T-helper 1 cell treated with Interleukin-12 subunit alpha and Interleukin-12 subunit beta and Interleukin-4 antibody, amounts not matched to agents 30 ng/mL and 1 ng/mL, for 36 hours (primary cell): ENCODE measurements around the gene ACSL3. TPM values are rescaled to one million over a fixed set of nuclear protein-coding genes. Genes with fewer than 3 reads are reported as not detected.
"Not testable (repeated sequence)": the region's sequence is repeated elsewhere in the genome, so short reads cannot be mapped to it uniquely, and the experiment has no call there.

Experiments used
- intact Hi-C: fragments of 100-400 bp; cut with micrococcal nuclease; formaldehyde crosslinking; loops from one replicate; pipeline ENCODE4 v1.15.1; 2024
- total RNA-seq: library from RNA; stranded (reverse); gene quantifications from 2 replicates; pipeline ENCODE4 v1.2.3, GENCODE V29; 2022

Gene ACSL3
- total RNA-seq, 1 donor from 2014 or later: 54.6 TPM

DNA sequence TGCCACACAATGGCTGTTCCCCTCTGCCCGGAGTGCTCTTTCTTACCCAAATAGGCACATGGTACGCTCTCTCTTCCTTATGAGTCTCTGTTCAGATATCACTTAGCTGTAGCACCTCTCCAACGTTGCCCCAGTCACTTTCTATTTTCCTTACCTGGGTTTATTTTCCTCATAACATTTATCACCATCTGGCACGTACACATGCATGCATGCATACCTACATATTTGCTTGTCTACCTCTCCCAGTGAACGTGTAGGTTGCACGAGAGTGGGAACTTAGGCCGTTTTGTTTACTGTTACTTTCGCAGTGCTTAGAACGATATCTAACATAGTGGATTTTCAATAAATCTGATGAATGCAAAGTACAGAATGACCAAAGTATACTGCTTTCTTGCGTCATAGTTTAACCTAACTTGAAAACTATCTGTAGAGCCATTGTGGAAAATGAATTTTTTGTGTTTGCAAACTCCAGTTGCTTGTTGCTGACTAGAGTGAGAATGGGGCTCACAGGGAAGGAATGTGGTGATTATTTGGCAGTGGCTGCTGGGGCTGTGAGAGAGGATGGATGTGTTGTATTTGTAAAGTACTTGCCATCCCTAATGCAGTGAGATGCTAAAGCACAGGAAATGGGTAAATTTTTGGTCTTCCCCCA lies 47.1 kb downstream of the ACSL3 start:
- intact Hi-C loops: no loop called here

DNA sequence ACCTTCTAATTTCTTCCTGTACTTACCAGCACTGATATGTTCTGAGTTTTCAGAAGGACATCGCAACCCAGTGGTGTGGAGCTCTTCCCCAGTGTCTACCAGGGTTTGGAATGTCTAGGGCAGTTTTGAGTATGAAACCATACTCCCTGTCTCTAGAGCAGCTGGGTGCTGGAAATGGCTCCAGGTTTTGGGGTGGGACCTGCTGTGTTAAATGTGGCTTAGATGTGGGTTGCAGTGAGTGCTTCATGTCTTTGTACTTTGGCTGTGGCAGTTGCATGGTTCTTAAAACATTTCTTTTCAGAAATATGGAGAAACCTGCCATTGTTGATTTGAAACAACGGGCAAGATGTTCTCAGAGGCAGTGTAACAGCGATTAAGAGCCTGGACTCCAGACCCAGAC lies 48.5 kb downstream of the ACSL3 start:
- intact Hi-C loops: no loop called here

DNA sequence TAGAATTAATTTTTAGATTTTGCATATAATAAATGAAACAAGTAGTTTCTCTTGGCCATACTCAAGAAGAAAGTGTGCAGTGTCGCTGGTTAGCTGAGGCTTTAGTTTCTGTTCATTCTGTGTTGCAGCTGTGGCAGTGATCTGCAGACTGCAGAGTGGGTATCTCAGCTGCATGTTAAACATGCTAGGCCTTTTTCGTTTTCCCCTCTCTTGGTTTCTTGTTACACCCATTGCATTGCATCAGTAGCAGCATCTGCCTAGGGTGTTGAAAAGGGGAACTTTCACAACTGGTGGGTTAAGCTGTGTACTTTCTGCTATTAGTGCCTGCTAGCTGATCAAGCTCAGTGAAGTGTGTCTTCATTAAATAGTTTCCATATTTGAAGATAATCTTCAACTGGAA lies 51.3 kb downstream of the ACSL3 start:
- intact Hi-C loops: no loop called here

DNA sequence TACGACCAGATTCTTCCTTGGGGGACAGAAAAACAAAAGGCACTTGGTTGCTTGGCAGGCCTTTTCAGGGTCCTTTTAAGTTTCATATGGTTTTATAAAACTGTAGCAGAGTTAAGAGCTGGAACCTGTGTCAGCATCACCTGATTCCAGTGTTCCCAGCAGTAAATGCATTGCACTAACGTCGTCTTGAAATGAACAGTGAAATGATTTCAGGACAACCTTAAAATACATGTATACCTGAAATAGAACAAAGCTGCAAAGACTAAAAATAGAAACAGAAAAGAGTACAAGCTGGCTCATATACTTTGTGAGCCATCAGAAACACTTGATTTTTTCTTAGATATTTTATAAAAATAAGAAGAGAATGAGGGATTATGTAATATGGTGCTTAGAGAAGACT lies 51.9 kb downstream of the ACSL3 start:
- intact Hi-C loops: no loop called here

DNA sequence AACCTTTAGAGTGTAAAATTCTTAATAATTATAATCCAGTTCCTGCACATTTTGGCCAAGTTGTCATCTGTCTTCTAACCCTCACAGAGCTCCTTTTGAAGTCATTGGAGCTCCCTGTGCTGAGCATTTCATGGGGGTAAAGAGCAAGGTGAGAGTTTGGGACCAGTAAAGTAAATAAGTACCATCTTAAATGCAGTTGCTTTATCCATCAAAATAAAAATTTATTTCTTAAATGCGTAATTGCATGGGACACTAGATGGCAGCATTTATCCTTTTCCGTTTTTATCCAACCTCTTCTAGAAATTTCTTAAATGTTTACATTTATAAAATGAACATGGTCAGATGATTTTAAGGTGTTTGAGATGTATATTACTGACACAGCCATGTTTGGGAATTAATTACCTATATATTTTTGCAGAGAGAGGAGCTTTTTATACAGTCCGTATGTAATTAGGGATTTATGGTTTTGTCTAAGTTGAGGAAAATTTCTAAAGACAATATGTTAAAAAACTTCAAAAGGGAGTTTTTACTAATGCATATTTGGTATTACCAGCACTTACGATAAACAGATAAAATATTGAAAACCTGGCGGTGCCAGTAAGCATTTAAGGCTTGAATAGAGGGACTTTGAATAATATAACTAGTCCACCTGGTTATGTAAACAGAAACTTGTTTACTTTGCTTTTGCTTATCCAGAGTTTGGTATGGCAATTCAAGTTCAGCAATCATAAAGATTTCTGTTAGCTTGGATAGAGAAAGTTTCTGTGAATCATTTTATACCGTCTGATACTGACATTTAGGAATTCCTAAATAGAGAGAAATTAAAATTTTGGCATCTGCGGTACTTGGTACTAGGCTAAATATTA lies 54.5 kb downstream of the ACSL3 start:
- intact Hi-C loops: loop anchor here (1.0 kb wide), 1 partner anchor 24 kb away; no protein-coding TSS in a partner anchor

DNA sequence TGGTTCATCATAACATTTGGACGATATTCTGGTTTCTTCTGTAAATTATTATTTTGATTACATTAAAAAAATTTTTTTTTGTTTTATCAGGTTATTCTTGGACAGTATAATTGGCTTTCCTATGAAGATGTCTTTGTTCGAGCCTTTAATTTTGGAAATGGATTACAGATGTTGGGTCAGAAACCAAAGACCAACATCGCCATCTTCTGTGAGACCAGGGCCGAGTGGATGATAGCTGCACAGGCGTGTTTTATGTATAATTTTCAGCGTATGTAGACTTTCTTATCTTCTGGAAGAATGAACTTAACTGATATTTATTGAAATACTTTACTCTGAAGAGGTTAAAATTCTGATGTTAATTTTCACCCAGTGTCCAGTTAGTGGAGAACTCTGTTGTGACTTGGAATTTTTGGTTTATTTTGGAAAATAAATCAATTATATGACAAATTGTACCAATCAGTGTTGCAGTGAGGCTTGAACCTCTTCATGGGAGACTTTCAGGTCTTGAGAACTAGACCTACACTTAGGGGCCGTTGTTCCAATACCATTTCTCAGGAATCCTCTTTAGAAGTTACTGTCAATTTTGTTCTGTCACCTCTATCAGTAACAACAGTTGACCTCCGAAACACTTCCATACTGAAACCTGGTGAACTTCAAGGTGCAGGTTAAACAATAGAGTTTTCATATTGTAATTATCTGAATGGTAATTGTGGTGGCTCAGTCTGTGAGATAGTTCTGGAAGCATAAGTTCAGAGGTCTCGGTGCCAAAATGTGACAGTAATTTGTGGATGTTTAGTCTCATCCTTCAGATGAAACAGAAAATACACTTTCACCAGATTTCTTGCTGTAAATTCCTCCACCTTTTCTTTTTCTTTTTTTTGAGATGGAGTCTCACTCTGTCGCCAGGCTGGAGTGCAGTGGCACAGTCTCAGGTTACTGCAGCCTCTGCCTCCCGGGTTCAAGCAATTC lies 55.7 kb downstream of the ACSL3 start:
- intact Hi-C loops: no loop called here

DNA sequence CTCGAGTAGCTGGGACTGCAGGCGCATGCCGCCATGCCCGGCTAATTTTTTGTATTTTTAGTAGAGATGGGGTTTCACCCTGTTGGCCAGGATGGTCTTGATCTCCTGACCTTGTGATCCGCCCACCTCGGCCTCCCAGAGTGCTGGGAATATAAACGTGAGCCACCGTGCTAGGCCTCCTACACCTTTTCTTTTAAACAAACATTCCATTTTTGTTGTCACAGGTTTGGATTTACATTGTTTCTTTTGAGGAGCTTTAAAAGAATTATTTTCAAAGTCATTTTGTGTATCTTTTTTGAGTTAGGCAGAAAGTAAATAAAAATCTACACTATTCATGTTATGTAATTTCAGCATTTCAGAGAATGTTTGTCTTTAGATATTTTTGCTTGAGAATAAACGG lies 56.4 kb downstream of the ACSL3 start:
- intact Hi-C loops: not testable (repeated sequence)

DNA sequence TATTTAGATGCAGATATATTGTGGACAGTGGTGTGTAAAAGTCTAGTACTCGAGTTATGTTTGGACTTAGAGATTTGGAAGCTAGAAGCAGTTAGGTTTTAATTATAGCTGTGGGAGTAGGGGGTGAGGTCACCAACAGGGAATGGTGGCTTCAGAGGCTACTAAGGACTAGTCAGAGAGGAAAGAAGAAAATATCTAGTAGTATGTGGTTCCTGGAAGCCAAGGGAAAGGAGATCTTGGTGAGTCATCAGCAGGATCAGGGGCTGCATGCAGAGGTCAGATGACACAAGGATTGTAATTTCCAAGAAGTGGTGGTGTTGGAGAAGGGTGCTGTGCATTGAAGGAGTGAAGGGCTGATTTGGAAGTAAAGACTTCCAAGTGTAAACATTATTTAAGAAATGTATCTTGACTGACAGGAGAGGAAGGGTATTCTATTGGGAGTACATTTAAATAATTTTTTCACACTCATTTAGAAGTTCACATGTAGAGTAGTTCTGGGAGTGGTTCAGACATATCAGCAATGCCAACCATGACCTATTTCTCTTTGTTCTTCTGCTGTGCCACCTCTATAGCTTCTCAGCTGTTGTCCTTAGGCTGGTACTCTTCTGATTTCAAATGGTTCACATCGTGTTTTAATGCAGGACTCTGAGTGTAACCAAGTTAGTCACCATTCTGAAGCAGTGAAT lies 59.1 kb downstream of the ACSL3 start:
- intact Hi-C loops: no loop called here

DNA sequence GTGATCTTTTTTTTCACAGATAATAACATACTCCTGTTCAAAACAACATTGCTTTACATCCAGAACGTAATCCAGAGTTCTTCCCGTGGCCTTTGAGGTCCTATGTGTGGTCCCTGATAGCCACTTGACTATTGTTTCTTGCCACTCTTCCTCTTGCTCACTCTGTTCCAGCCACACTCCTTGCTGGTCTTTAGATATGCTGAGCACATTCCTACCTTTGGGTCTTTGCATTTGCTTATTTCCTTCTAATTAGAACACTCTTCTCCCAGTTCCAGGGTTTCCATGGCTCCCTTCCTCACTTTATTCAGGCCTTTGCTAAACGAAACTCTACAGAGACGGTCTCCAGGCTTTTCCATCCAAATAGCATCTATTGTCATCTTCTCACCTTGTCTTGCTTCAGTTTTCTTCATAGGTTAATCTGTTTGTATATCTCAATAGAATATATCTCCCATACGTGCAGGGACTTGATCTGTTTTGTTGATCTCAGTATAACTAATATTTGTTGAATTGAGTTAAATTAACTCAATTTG lies 59.9 kb downstream of the ACSL3 start:
- intact Hi-C loops: no loop called here

DNA sequence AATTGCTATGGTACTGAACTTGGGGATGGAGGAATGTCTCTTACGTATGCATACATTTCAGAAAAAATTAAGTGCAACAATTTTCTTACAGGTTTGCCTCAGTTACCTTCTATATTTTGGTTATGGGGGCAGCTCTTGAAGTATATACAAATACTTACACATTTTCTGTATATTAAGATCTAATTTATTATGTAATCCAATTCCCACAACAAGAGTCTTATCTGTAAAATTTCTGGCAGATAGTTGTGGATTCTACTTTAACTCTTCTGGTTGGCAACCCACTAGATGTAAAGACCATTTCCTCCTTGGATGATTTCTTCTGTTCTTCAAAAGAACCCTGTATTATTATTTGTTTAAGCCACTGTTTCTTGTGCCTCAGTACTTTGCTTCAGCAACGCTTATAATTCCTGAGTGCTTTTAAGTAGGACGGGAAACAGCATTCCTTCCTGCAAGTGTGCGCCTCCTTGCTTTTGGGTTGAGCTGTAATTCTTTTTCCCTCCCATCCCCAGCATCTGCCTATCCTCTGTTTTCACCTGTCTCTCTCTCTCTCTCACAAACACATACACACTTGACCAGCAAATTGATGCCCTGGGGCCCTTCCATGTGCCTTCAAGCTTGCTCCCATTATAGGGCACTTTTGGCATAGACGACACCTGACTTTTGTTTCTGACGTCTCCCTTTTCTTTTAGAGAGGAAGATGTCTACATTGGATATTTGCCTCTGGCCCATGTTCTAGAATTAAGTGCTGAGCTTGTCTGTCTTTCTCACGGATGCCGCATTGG lies 61.4 kb downstream of the ACSL3 start:
- intact Hi-C loops: no loop called here

DNA sequence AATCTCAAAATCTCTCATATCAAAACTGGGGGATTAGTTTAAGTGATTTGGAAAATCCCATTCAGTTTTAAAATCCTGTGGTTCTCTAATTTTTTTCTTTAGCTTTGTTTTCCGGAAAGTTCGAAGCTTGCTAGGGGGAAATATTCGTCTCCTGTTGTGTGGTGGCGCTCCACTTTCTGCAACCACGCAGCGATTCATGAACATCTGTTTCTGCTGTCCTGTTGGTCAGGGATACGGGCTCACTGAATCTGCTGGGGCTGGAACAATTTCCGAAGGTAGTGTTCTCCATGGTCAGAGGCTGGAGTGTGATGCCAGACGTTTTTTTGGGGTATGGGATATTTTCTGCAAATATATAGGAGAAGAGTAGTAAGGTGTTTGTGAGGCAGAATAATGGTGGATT lies 66.1 kb downstream of the ACSL3 start:
- intact Hi-C loops: no loop called here

DNA sequence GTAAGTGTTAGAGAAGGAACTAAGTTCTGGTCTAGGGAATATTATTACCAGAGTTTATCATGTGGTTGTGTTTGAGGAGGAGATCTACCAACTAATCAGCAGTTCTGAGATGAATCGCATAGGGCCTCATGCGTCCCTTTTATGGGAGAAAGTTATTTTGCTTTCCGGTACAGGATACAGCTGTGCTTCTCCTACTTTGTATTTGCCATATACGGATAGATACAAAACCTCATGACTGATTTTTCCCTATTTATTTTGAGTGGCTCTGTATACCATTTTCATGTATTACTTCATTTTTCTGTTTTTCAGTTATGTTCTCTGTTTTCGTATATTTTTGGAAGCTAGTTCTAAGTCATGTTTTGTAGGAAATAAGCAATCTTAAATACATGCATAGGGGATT lies 66.8 kb downstream of the ACSL3 start:
- intact Hi-C loops: no loop called here

DNA sequence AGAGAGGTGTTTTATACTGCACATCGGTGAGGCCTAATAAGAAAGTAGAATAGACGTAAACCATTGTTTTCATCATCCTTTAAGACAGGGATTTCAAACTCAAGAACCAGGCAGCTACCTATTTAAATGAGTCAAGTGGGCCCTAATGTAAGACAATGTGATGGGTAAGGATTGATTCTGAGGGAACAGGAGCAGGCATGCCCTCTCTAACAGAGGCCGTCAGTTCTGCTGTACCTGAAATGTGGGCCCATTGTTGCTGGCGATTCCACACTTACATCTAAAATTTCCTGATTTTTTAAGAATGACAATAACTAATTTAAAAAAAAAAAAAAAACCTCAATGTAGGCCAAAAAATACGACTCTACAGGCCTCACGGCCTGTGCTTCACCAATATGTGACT lies 67.5 kb downstream of the ACSL3 start:
- intact Hi-C loops: no loop called here

DNA sequence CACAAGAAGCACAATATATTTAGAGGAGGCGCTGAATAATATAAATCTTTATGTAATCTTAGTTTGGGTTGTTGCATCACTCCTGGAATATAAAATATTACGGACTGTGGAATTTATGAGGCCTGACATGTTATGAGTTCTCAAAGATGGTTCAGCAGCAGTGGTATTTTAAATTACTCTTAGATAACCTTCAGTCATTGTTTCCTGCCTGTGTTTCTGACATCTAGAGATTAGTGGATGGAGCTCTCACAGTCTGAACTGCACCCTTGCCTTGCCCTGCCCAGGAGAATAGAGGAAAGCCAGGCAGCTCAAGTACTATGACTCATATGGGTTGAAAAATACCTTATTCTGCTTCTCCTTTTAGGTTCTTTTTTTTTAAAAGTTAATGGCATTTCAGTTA lies 70.0 kb downstream of the ACSL3 start:
- intact Hi-C loops: loop anchor here (10.0 kb wide), 1 partner anchor 876 kb away; no protein-coding TSS in a partner anchor

DNA sequence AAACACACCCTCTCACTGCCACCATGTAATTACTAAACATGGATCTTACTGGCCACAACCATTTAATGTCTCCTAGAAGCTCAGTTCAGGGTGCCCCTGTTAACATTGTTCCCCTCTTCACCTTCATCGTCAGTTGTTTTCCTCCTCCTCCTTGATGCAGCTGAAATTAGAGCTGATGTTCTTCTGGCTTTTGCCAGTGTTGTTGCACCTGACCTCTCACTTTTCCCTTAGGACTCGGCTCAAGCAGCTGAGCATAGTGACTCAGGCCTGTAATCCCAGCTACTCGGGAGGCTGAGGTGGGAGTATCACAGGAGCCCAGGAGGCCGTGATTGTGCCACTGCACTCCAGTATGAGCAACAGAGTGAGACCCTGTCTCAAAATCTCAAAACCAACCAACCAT lies 70.8 kb downstream of the ACSL3 start:
- intact Hi-C loops: loop anchor here (10.0 kb wide), 1 partner anchor 877 kb away; no protein-coding TSS in a partner anchor

DNA sequence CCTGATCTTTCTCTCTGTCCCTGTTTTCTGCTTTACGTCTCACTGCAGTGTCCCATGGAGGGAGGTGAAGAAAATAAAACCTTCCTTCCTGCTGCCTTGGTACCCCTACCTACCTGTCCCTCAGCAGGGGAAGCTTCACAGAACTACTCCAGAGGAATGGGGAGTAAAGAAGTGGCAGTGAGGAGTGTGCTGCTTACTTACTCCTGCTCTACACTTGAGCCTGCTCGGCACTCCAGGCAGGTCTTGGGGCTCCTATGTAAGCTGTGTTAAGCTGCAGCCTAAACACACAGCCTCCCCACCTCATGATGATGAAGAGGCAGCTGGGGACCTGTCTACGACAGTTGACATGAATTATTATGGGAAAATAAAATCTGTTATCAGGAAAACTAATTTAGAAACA lies 72.6 kb downstream of the ACSL3 start:
- intact Hi-C loops: loop anchor here (10.0 kb wide), 1 partner anchor 879 kb away; no protein-coding TSS in a partner anchor

DNA sequence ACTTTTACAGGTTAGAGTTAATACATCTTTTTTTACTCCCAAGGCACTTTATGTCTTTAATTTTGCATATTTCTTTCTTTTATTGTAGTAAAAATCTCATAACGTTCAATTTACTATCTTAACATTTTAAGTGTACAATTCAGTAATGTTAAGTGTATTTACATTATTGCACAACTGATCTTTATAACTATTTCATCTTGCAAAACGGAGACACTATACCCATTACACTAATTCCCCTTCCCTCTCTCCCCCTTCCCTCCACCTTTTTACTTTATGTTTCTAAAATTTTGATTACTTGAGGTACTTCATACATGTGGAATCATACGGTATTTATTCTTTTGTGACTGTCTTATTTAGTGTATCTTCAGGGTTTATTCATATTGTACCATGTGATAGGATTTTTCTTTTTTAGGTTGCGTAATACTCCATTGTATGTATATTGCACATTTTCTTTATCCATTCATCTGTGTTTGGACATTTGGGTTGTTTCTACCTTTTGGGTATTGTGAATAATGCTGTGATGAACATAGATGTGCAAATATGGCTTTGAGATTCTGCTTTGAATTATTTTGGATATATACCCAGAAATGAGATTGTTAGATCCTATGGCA lies 75.0 kb downstream of the ACSL3 start:
- intact Hi-C loops: loop anchor here (10.0 kb wide), 1 partner anchor 881 kb away; no protein-coding TSS in a partner anchor

DNA sequence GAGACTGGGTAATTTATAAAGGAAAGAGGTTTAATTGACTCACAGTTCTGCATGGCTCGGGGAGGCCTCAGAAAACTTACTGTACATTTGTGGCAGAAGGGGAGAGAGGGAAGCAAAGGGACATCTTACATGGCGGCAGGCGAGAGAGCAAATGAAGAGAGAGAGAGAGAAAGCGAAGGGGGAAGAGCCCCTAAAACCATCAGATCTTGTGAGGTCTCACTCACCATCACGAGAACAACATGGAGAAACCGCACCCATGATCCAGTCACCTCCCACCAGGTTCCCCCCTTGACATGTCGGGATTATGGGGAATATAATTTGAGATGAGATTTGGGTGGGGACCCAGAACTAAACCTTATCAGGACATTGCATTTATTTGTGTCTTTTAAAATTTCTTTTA lies 75.9 kb downstream of the ACSL3 start:
- intact Hi-C loops: loop anchor here (10.0 kb wide), 1 partner anchor 882 kb away; no protein-coding TSS in a partner anchor

DNA sequence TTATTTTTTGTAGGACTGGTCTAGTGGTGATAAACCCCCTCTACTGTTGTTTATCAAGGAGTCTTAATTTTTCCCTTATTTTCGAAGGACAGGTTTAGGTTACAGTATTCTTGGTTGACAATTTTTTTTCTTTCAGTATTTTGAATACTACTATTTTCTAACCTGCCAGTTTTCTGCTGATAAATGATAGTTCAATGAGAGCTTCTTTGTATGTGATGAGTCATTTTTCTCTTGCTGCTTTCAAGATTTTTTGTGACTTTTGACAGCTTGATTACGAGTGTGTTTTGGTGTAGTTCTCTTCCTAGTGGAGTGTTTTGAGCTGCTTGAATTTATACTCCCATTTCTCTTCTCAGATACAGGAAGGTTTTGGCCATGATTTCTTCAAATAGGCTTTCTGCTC lies 77.5 kb downstream of the ACSL3 start:
- intact Hi-C loops: loop anchor here (2.0 to 10.0 kb wide), 2 partner anchors 78 to 884 kb away; partner anchors contain the start of gene ACSL3
